ENCODE data around the gene PPP3CB. TPM values are rescaled to one million over a fixed set of nuclear protein-coding genes. Genes with fewer than 3 reads are reported as not detected.

The PPP3CB gene
- total RNA-seq, 4 donors from 2014 or later = 24.1 to 40.2 (median 30.6) TPM

DNA sequence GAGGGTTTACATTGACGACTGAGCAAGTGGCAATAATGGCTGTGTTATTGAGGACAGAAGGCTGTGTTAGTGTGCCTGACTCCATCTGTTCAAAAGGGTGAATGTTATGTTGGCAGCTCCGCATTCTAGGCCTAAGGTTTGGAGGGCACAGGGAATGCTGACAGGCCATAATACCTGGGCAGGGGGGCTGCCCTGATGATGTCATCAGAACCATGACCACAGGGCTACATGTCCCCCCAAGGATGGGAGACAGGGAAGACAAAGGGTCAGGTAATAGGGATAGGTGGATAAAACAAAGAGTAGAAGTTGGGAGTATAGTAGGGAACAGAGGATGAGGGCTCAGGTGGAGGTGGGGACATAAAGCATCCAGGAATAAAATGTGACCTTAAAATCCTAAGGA lies 1.8 kb upstream of the PPP3CB start:
- H3K36me3 ChIP-seq = peaks cover 0 to 48% (median 3%) of the 10 kb centered on the region in 3 donors
- 74 to 86% methylated on average over 2 of the region's 2 CpGs for WGBS, 2 donors

GRCh38 chr10:73495226-73495883 lies 469 bp downstream of the PPP3CB start:
- Histone ChIP-seq H3K4me3 (peak overlapping the region; percentile 61 to 96 (median 82)), H3K27ac (peak overlapping the region; percentile 93 to 99 (median 97)), H3K9me3 (no peaks in the 10 kb centered on the region), H3K36me3 (peaks cover 0 to 36% (median under 1%) of the 10 kb centered on the region in 3 donors), H3K27me3 (no peaks in the 10 kb centered on the region), H3K4me1 (peaks cover 17 to 56% (median 19%) of the 10 kb centered on the region in 3 donors)
- TF ChIP-seq, protein P1, sequence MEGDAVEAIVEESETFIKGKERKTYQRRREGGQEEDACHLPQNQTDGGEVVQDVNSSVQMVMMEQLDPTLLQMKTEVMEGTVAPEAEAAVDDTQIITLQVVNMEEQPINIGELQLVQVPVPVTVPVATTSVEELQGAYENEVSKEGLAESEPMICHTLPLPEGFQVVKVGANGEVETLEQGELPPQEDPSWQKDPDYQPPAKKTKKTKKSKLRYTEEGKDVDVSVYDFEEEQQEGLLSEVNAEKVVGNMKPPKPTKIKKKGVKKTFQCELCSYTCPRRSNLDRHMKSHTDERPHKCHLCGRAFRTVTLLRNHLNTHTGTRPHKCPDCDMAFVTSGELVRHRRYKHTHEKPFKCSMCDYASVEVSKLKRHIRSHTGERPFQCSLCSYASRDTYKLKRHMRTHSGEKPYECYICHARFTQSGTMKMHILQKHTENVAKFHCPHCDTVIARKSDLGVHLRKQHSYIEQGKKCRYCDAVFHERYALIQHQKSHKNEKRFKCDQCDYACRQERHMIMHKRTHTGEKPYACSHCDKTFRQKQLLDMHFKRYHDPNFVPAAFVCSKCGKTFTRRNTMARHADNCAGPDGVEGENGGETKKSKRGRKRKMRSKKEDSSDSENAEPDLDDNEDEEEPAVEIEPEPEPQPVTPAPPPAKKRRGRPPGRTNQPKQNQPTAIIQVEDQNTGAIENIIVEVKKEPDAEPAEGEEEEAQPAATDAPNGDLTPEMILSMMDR (IDR thresholded peaks at IDR 0.05) = no peak
- TF ChIP-seq POLR2A (IDR thresholded peaks at IDR 0.05) = peak in 2 of 4 donors; percentile 80 to 81
- intact Hi-C loops (cut with DNase I) = no loop called here
- peak; percentile 62 for DNase-seq
- WGBS, 2 donors = 0 to 3% methylated on average over 3 of the region's 55 CpGs

More for the DNA sequence above, 1.8 kb upstream of the PPP3CB start:
- Histone ChIP-seq H3K9me3 (no peaks in the 10 kb centered on the region), H3K4me1 (peaks cover 17 to 37% (median 19%) of the 10 kb centered on the region in 3 donors), H3K27ac (no peak overlapping the region), H3K4me3 (no peak overlapping the region), H3K27me3 (no peaks in the 10 kb centered on the region)
- no peak for DNase-seq
- TF ChIP-seq, protein P1 (IDR thresholded peaks at IDR 0.05) = no peak
- TF ChIP-seq POLR2A (IDR thresholded peaks at IDR 0.05) = no peak
- intact Hi-C loops (cut with DNase I) = no loop called here

DNA sequence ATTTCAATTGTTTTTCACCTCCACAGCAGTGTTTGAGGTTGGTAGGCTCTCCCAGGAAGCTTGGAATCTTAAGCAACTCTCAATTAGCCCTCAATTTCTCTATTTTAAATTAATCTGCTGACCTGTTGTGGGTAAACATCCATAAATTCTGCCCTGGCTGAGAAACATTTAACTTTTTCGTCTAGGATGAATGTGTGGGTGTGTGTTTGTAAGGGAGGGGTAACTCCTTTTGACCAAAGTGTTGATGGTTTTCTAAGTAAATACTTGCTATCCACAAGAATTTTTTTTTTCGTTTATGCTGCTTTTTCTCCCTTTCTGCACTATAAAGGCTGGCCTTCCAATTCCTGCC lies 973 bp downstream of the PPP3CB start:
- 0% methylated on average over 2 of the region's 2 CpGs for WGBS, 2 donors
- TF ChIP-seq POLR2A (IDR thresholded peaks at IDR 0.05) = no peak
- TF ChIP-seq, protein P1 (IDR thresholded peaks at IDR 0.05) = no peak
- Histone ChIP-seq H3K36me3 (peaks cover 0 to 31% (median 0%) of the 10 kb centered on the region in 3 donors), H3K27me3 (no peaks in the 10 kb centered on the region), H3K9me3 (no peaks in the 10 kb centered on the region), H3K27ac (peak overlapping the region; percentile 93 to 99 (median 97)), H3K4me3 (peak overlapping the region; percentile 61 to 96 (median 82)), H3K4me1 (peaks cover 17 to 61% (median 19%) of the 10 kb centered on the region in 3 donors)
- intact Hi-C loops (cut with DNase I) = no loop called here
- no peak for DNase-seq

- Histone ChIP-seq H3K9me3 (no peaks in the 10 kb centered on the region), H3K27ac (peak overlapping the region in 2 of 4 donors; percentile 93 to 95), H3K4me1 (peaks cover 17 to 68% (median 19%) of the 10 kb centered on the region in 3 donors), H3K27me3 (no peaks in the 10 kb centered on the region), H3K4me3 (peak overlapping the region in 3 of 4 donors; percentile 61 to 96 (median 78)), H3K36me3 (peaks cover 0 to 25% (median 0%) of the 10 kb centered on the region in 3 donors)
- 89 to 95% methylated on average over 11 to 15 of the region's 15 CpGs for WGBS, 2 donors
- DNase-seq = no peak
- intact Hi-C loops (cut with DNase I) = no loop called here
- TF ChIP-seq, protein P1 (IDR thresholded peaks at IDR 0.05) = no peak
- TF ChIP-seq POLR2A (IDR thresholded peaks at IDR 0.05) = no peak
These were observed 1.6 kb downstream of the PPP3CB start for GRCh38 chr10:73494213-73494612.

DNA sequence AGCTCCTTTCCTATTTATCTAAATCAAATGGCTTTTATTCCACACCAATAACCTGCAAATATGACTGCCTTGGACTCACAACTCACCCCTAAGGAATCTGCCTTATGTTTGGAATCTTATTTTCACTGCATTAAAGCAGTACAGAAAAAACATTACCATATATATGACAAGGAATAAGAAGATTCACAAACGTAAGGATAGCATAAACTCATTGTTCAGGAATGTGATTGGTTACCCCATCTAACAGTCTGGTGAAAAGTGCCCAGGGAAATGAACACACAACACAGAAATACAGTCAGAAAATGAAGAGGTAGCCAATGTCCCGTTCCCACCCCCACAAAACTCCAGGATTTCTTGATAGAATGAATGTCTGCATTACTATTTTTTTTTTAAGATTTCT lies 2.0 kb downstream of the PPP3CB start:
- DNase-seq = no peak
- intact Hi-C loops (cut with DNase I) = no loop called here

More for the DNA sequence above, 2.0 kb downstream of the PPP3CB start:
- Histone ChIP-seq H3K9me3 (no peaks in the 10 kb centered on the region), H3K4me3 (peak overlapping the region in 1 of 4 donors; percentile 96), H3K4me1 (peaks cover 17 to 68% (median 19%) of the 10 kb centered on the region in 3 donors), H3K27me3 (no peaks in the 10 kb centered on the region), H3K36me3 (peaks cover 0 to 21% (median 0%) of the 10 kb centered on the region in 3 donors), H3K27ac (peak overlapping the region in 2 of 4 donors; percentile 93 to 95)
- 18 to 22% methylated on average over 2 of the region's 2 CpGs for WGBS, 2 donors
- no peak for TF ChIP-seq POLR2A (IDR thresholded peaks at IDR 0.05)
- TF ChIP-seq, protein P1 (IDR thresholded peaks at IDR 0.05) = no peak
